LoVo (cell line): ENCODE data around the gene ZNF143.
A peak's percentile ranks its signal among the peaks of the same experiment; 100 is the strongest.

Source experiments
- DNase-seq: peaks from one replicate; pipeline ENCODE4 v3.0.0-alpha.2; 2016; ENCODE audit warnings: low spot score

Gene ZNF143

GRCh38 chr11:9575260-9576240, 114.7 kb downstream of the ZNF143 start:
- peak; percentile 72 for DNase-seq

GRCh38 chr11:9576701-9577381, 116.0 kb downstream of the ZNF143 start:
- DNase-seq: no peak

GRCh38 chr11:9577556-9577955, 116.7 kb downstream of the ZNF143 start:
- no peak for DNase-seq
